HuH-7 (cell line): Measurements from ENCODE around the gene FAM90A26.
"Not testable (repeated sequence)": the region's sequence is repeated elsewhere in the genome, so short reads cannot be mapped to it uniquely, and the experiment has no call there.

ENCODE experiments used
- DNase-seq: peaks from one replicate; pipeline ENCODE4 v3.0.0; 2011; ENCODE audit warnings: low spot score

Gene FAM90A26

GRCh38 chr4:9169791-9170459 lies at the start of gene FAM90A26:
TSS of gene FAM90A26 (plus strand) at chr4:9170409. CDS start at chr4:9173173, 2,764 bp downstream.
- not testable (repeated sequence) for DNase-seq

GRCh38 chr4:9122711-9123110 lies 47.5 kb upstream of the FAM90A26 start:
- DNase-seq = not testable (repeated sequence)

- not testable (repeated sequence) for DNase-seq
These were observed 46.6 kb upstream of the FAM90A26 start for GRCh38 chr4:9123572-9124007.

DNA sequence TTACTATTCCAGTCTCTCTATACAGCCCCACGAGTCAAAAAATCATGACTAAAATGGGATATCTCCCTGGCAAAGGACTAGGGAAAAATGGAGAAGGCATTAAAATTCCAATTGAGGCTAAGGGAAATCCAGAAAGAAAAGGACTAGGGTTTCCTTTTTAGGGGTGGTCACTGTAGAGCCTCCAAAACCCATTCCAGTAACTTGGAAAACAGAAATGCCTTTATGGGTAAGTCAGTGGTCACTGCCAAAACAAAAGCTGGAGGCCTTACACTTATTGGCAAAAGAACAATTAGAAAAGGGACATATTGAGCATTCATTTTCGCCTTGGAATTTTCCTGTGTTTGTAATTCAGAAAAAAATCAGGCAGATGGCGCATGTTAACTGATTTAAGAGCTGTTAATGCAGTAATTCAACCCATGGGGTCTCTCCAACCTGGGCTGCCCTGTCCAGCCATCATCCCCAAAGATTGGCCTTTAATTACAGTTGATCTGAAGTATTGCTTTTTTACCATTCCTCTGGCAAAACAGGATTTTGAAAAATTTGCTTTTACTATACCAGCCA lies 44.5 kb upstream of the FAM90A26 start:
- not testable (repeated sequence) for DNase-seq

GRCh38 chr4:9131420-9131819 lies 38.8 kb upstream of the FAM90A26 start:
- DNase-seq = not testable (repeated sequence)

- DNase-seq = not testable (repeated sequence)
These were observed 37.4 kb upstream of the FAM90A26 start for GRCh38 chr4:9132849-9133248.

GRCh38 chr4:9134011-9134410 lies 36.2 kb upstream of the FAM90A26 start:
- DNase-seq = not testable (repeated sequence)

- DNase-seq = not testable (repeated sequence)
These were observed 35.7 kb upstream of the FAM90A26 start for GRCh38 chr4:9134556-9134955.

DNA sequence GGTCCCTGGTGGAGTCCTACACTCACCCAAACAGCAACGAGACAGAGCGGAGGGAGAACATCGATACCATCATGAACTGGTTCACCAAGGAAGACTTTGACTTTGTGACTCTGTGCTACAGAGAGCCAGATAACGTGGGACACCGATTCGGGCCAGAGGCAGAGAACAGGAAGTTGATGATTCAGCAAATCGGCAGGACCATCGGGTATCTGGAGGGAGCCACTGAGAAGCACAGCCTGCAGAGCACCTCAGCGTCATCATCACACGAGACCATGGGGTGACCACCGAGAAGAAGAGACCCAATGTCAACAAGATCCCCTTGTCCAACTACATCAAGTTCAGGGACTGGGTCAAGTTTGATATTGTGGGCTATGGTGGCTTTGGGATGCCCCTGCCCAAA lies 29.2 kb upstream of the FAM90A26 start:
- not testable (repeated sequence) for DNase-seq

DNA sequence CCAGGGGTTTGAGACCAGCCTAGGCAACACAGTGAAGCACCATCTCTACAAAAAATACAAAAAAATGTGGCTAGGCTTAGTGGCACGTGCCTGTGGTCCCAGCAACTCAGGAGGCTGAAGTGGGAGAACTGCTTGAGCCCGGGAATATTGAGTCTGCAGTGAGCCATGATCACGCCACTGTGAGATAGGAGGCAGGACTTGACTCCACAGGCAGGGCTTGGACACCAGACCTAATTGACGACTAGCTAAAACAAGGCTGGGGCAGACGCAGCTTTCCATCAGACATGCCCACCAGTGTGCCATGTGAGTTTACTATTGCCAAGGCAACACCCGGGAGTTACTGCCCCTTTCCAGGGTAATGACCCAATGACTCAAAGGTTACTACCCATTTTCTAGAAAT lies 27.4 kb upstream of the FAM90A26 start:
- DNase-seq = not testable (repeated sequence)

DNA sequence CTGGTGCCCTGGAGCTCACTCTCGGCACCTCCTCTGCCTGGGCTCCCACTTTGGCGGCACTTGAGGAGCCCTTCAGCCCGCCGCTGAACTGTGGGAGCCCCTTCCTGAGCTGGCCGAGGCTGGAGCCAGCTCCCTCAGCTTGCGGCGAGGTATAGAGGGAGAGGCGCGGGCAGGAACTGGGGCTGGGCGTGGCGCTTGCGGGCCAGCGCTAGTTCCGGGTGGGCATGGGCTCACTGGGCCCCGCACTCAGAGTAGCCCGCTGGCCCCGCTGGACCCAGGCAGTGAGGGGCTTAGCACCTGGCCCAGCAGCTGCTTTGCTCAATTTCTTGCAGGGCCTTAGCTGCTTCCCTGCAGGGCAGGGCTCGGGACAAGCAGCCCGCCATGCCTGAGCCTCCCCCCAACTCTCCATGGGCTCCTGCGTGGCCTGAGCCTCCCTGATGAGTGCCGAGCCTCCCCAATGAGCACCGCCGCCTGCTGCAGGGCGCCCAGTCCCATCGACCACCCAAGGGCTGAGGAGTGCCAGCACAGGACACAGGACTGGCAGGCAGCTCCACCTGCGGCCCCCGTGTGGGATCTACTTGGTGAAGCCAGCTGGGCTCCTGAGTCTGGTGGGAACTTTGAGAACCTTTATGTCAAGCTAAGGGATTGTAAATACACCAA lies 26.7 kb upstream of the FAM90A26 start:
- no peak for DNase-seq

DNA sequence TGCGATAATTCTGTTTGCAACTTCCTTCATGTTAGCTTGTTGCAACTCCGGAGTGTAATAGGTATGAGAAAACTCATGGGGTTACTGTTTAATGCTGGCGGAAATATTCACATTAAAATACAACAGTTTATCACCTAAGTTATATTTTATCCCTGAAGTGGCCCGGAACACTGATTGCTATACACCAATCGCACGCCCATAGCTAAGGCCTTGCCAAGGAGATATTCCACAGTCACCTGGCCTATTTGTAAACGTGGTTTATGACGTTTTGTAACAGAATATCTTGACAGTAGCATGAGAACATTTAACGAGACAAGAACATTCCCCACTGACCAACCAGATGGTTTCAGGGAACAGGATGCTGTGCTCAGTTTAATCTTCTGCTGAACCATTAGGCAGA lies 23.2 kb upstream of the FAM90A26 start:
- no peak for DNase-seq

- DNase-seq = not testable (repeated sequence)
These were observed 22.8 kb upstream of the FAM90A26 start for GRCh38 chr4:9147368-9147767.

DNA sequence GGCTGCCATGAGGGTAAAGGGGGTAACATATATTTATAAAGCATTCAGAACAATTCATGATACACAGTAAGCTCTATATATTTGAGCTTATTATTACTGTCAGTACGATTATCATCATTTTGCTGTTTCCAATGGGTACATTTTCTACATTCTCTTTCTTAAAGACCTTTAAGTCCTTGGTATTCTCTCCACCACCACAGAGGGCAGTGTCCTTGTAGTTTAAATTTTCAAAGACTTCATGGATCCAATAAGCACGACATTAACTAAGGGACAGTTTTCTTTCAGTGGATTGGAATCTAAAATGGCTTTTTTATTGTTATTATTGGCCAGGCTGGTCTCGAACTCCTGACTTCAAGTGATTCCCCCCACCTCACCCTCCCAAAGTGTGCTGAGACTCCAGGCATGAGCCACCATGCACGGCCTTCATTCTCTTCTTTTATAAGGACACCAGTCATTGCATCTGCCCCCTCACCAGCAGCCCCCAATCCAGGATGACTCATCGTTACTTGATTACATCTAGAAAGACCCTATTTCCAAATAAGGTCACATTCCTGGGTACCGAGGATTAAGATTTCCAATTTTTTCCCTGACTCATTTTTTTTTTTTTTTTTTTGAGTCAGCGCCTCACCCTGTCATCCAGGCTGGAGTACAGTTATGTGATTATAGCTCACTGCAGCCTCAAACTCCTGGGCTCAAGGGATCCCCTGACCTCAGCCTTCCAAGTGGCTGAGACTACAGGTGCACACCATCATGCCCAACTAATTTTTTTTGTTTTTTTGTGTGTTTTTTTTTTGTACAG lies 21.4 kb upstream of the FAM90A26 start:
- not testable (repeated sequence) for DNase-seq

GRCh38 chr4:9151809-9152179 lies 18.4 kb upstream of the FAM90A26 start:
- not testable (repeated sequence) for DNase-seq

DNA sequence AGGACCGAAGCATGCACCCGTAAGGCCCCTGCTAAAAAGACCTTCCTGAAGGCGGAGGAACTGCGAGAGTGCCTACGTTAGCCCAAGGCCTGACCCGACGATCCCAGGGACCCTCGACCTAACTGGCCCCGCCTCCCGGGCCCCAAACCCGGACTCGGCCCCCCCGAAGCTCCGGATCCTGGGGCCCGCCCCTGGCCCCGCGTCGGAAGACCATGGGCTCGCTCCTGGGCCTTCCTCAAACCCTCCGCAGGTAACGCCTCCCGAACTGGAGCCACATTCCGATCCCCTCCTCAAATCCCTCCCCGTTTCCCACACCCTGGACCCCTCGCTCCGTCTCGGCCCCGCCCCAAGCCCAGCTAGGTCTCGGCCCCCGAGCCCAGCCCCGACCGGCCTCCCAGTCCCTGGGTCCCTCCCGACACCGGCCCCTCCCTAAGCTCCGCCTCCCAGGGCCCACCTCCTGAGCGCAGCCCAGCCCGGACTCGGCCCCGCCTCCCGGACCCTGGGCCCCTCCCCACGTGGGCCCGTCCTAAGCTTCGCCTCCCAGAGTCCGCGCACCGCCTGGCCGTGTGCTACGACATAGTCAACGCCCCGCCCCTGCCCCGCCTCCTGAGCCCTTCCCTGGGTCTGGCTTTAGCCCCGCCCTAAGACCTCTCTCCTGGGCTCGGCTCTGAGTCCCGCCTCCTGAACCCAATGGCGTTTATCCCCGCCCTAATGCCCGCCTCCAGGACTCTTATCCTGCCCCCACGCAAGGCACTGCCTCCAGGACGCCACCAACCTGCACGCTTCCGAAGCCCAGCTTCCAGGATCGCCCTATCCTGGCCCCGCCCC lies 17.8 kb upstream of the FAM90A26 start:
- not testable (repeated sequence) for DNase-seq

- not testable (repeated sequence) for DNase-seq
These were observed 17.1 kb upstream of the FAM90A26 start for GRCh38 chr4:9153008-9153570.

- not testable (repeated sequence) for DNase-seq
These were observed 16.5 kb upstream of the FAM90A26 start for GRCh38 chr4:9153571-9154157.

DNA sequence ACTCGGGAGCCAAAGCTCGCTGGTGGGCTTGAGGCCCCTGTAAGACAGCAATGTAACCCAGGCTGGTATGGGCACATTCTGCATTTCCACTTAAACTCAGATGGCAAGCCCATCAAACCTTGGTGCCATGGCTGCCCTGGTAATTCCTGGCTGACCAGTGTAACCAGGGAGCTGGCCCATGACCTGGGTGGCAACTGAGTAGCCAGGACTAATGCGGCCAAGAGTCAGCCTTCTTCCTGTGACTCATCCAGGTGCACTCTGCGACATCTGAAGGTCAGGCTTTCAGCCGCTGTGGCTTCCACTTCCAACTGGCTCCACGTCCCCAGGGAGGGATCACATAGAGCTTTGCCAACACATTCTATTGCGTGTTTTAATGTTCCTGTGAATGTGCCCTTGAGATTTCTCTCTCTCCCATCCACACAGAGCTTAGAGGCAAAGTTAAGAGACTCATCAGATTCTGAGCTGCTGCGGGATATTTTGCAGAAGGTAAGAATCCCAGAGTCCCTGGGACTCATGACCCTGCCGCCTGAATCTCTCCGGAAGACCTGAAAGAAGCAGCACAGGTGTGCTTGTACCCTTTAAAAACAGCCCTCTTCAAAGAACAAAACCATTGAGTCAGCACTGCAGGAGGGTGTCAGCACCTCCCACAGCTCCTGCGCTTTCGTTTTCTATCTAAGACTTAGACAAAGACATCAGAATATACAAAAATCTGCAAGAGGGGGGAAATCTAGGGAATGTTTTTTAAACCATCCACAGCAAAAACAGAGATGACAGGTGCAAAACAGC lies 14.9 kb upstream of the FAM90A26 start:
- not testable (repeated sequence) for DNase-seq

DNA sequence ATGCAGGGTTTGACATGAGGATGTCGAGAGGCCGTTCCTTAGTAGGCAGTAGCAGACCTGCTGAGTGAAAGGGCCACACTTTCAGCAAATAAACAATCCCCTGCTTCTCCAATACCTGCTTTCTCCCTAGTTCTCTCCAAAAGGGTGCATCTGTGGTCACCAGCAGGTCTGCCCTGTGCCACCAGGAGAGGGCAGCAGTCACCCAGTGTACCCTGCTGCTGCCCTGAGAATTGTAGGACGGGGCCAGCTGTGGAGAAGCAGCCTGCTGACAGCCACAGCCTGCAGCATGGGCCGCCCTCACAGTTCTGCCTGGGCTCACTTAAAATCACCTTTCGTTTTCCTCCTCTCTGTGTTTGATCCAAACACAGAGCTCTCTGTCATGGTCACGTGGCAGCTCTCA lies 11.8 kb upstream of the FAM90A26 start:
- DNase-seq = not testable (repeated sequence)
